Measurements from ENCODE around the gene RTN4RL1.

The RTN4RL1 gene

DNA sequence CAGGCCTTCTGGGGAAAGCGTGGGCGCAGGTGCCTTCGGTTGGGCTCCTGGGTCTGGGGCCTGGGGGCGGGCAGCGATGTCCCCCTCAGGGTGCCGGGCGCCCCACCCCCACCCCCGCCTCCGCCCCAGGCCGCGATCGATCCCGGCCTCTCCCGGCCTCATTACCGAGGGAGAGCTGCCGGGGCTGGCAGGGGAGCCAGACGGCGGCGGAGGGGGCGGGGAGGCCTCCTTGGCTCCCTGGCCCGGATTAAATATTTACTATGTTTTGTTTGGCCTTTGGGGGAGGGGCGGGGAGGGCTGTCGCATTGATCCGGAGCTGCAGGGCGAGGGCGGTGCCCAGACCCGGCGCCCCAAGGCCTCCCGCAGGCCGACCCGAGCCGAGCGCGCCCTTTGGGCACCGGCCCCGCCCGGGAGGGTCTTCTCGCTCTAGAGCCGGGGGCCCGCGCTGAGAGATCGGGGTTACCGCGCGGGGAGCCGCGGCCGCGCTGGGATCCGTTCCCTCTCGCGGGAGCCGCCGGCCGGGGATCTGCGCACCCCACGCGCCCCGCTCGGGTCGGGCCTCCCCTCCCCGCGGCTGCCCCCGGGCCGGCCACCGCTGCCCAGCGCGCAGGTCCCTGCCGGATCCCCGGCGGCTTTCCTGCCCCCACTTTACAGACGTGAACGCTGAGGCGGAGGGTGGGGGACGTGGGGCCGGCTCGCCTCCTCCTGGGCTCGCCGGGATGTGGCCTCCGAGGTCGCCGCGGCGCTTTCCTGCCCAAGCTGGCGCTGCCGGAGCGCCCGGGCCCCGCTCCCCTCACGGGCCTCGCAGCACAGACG lies 27.0 kb downstream of the RTN4RL1 start:
- no peak for DNase-seq (ENCODE audit: extremely low read depth, low read depth)
- 0 out of 2 replicates have a peak overlapping the region, but pooled peaks have one; percentile 7 for H3K4me3 ChIP-seq (replicated peaks; ENCODE audit: low read depth, low read length)

DNA sequence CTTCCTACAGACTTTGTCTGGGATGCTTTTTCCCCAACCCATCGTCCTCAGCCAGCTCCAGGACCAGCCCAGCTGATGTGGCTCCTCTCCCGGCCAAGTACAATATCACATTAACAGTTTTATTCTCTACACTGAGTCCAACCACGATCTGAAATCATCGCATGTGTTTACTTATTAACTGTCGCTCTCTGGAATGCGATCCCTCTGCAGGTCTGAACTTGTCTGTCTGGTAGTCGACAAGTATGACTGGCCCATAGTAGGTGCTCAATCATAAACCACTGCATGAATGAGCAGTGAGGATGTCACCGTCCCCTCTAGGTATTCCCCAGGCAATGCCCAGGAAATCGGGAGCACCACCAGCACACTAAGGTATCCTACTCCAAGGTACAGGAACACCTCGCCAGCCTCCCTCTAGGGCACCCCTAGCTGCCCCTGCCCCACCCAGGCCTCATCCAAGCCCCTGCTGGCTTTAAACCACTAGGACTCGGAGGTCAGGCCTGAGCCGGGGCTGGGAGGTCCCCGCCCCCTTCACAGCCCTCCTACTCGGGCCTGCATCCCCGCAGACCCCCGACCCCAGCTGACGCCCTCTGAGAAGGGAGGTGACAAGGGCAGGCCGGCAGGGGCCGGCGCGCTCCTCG lies 27.7 kb downstream of the RTN4RL1 start:
- no peak overlapping the region for H3K4me3 ChIP-seq (replicated peaks; ENCODE audit: low read depth, low read length)

More for the DNA sequence above, 27.0 kb downstream of the RTN4RL1 start:
- TF ChIP-seq, protein P1, sequence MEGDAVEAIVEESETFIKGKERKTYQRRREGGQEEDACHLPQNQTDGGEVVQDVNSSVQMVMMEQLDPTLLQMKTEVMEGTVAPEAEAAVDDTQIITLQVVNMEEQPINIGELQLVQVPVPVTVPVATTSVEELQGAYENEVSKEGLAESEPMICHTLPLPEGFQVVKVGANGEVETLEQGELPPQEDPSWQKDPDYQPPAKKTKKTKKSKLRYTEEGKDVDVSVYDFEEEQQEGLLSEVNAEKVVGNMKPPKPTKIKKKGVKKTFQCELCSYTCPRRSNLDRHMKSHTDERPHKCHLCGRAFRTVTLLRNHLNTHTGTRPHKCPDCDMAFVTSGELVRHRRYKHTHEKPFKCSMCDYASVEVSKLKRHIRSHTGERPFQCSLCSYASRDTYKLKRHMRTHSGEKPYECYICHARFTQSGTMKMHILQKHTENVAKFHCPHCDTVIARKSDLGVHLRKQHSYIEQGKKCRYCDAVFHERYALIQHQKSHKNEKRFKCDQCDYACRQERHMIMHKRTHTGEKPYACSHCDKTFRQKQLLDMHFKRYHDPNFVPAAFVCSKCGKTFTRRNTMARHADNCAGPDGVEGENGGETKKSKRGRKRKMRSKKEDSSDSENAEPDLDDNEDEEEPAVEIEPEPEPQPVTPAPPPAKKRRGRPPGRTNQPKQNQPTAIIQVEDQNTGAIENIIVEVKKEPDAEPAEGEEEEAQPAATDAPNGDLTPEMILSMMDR (IDR thresholded peaks at IDR 0.05; ENCODE audit: low read depth, low read length, missing control alignments): no peak

DNA sequence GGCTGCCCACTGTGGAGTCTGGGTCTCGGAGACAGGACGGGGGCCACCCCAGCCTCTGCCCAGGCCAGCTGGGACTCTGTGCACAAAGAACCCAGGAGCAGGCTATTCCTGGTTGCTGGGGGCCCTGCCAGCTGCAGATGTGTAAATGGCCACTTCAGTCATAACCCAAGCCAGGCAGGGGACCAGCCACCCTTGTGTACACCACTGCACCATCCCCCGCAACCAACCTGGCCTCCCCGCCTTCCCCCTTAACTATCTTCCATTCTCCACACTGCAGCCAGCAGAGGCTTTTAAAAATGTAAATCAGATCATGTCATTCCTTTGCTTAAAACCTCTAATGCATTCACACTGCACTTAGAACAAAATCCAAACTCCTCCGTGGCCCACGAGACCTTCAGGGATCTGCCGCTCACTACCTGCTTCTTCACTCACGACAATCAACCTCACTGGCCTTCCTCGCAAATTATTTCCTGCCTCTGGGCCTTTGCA lies 28.3 kb downstream of the RTN4RL1 start:
- no peak overlapping the region for H3K4me3 ChIP-seq (replicated peaks; ENCODE audit: low read depth, low read length)

More for the DNA sequence above, 27.7 kb downstream of the RTN4RL1 start:
- TF ChIP-seq, protein P1 (IDR thresholded peaks at IDR 0.05; ENCODE audit: low read depth, low read length, missing control alignments): no peak
- no peak for DNase-seq (ENCODE audit: extremely low read depth, low read depth)

DNA sequence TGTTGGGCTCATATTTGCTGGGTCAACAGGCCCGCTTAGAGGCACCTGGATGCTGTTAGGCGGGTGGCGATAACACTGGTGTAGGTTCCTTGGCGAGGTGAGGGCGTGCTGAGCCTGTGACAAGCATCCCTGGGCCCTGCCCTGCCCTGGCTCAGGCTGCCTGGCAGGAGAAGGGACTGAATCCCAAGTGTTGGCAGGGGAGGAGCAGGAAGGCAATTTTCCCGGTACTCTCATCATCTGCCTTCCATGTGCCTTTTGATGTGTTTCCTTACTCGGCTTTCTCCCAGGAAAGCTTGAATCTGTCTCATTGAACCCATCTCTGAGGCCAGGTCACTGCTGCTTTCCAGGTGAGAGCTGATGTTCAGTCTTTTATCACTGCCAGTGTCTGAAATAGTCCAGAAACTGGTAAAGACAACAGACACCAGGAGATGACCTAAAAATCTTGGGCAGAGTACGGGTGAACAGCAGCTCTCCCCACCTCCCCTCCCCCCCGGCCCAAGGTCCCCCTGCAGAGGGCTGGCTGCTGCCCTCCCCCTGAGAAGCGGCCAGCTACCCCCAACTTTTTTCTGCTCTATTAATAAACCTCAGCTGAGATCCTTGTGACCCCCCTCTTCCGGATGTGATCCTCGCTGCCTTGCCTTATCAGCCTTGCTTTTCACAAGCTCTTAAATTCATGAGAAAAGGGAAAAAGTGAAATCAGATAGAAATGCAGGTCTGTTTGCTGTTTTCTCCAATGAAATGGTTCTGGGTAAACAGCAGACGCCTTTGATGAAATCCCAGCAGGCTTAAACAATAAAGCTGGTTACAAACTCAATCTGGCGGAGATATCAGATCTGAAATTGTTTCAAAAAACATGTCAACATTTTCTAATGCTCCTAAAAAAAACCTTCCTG lies 29.0 kb downstream of the RTN4RL1 start:
- no peak for DNase-seq (ENCODE audit: extremely low read depth, low read depth)
- no peak overlapping the region for H3K4me3 ChIP-seq (replicated peaks; ENCODE audit: low read depth, low read length)
- TF ChIP-seq, protein P1 (IDR thresholded peaks at IDR 0.05; ENCODE audit: low read depth, low read length, missing control alignments): no peak

More for the DNA sequence above, 28.3 kb downstream of the RTN4RL1 start:
- no peak for DNase-seq (ENCODE audit: extremely low read depth, low read depth)
- TF ChIP-seq, protein P1 (IDR thresholded peaks at IDR 0.05; ENCODE audit: low read depth, low read length, missing control alignments): no peak

DNA sequence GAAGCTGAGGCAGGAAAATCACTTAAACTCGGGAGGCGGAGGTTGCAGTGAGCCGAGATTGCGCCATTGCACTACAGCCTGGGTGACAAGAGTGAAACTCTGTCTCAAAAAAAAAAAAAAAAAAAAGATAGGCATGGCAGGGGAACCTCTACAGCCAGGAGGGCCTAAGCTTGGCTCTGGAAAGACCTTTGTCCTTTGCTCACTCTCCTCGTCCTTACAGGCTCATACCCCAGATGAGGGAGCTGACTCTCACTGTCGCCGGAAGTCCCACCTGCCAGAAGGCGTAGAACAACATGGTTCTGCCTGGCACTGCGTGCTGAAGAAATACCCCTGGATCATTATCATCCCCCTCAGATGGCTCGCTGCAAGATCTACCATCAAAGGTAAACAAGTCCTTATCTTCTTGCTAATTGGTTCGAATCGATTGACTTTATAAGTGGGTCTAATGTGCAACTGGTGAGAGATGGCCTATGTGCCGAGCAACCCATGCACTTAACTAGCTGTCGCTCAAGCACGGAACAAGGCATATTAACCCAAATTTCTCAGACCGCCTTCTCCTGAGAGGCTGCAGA lies 29.7 kb downstream of the RTN4RL1 start:
- TF ChIP-seq, protein P1 (IDR thresholded peaks at IDR 0.05; ENCODE audit: low read depth, low read length, missing control alignments): no peak
- no peak for DNase-seq (ENCODE audit: extremely low read depth, low read depth)
- no peak overlapping the region for H3K4me3 ChIP-seq (replicated peaks; ENCODE audit: low read depth, low read length)

DNA sequence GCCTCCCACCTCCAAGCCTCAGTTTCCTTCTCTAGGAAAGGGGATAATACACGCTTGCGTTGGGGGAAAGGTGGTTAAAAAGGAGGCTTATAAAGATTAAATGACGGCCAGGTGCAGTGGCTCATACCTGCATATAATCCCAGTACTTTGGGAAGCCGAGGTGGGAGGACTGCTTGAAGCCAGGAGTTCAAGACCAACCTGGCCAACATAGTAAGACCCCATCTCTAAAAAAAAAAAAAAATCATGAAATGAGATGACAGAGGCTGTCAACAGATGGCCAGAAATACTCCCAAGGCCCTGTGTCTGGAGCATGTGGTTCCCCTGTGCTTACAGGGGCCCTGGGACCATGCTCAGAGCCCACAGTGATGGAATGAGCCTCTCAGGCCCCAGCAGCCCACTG lies 30.4 kb downstream of the RTN4RL1 start:
- no peak overlapping the region for H3K4me3 ChIP-seq (replicated peaks; ENCODE audit: low read depth, low read length)

More for the DNA sequence above, 30.4 kb downstream of the RTN4RL1 start:
- TF ChIP-seq, protein P1 (IDR thresholded peaks at IDR 0.05; ENCODE audit: low read depth, low read length, missing control alignments): no peak
- no peak for DNase-seq (ENCODE audit: extremely low read depth, low read depth)
